ENCODE results near the gene ADGRE3.

The ADGRE3 gene

DNA sequence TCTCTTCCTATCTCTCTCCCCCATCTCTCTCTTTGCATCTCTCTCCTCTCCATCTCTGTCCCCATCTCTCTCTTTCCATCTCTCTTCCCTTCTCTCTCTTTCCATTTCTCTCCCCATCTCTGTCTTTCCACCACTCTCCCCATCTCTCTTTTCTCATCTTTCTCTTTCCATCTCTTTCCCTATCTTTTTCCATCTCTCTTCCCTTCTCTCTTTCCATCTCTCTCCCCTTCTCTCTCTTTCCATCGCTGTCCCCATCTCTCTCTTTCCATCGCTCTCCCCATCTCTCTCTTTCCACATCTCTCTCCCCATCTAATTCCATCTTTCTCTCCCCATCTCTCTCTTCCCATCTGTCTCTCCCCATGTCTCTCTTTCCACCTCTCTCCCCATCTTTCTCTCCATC lies 24.5 kb downstream of the ADGRE3 start:
- POLR2A ChIA-PET = no interaction called here
- H3K4me1 ChIP-seq (ENCODE audit: control insufficient read depth, insufficient read depth, low read length) = no peaks in the 10 kb centered on the region
- H3K4me3 ChIP-seq (ENCODE audit: low read depth, low read length) = no peak overlapping the region
- TF ChIP-seq ZNF701 (tag by site-specific recombination; IDR thresholded peaks at IDR 0.05) = 0 out of 2 replicates have a peak, but pooled peaks have one; percentile 10
- TF ChIP-seq BCL6B (tag by site-specific recombination; IDR thresholded peaks at IDR 0.05) = no peak
- no peak for TF ChIP-seq ZNF654 (tag by site-specific recombination; IDR thresholded peaks at IDR 0.05; ENCODE audit: low read depth)
- no peak for TF ChIP-seq GLI4 (tag by site-specific recombination; IDR thresholded peaks at IDR 0.05)
- TF ChIP-seq PRDM1 (tag by site-specific recombination; IDR thresholded peaks at IDR 0.05) = peak; percentile 59
- no peak for TF ChIP-seq ZNF501 (tag by site-specific recombination; IDR thresholded peaks at IDR 0.05)
- TF ChIP-seq ZNF510 (tag by site-specific recombination; IDR thresholded peaks at IDR 0.05; ENCODE audit: insufficient replicate concordance) = no peak
- TF ChIP-seq ZNF596 (tag by site-specific recombination; IDR thresholded peaks at IDR 0.05) = peak; percentile 92
- peak; percentile 56; the same call in 1 of the 2 replicates for TF ChIP-seq ZNF366 (tag by site-specific recombination; conservative IDR thresholded peaks at IDR 0.05)
- TF ChIP-seq ZNF776 (tag by site-specific recombination; IDR thresholded peaks at IDR 0.05; ENCODE audit: borderline replicate concordance) = no peak; the same call in 1 of the 2 replicates
- CTCF ChIA-PET = no interaction called here
- no peaks in the 10 kb centered on the region for H3K36me3 ChIP-seq (ENCODE audit: control insufficient read depth in 2 of 2, insufficient read depth in 1 of 2, low read length in 2 of 2)
- H3K27ac ChIP-seq (ENCODE audit: extremely low read depth, low read depth, low read length) = no peak overlapping the region
- no peaks in the 10 kb centered on the region for H3K9me3 ChIP-seq (ENCODE audit: control insufficient read depth, insufficient read depth, low read depth, low read length)

GRCh38 chr19:14649020-14649419 lies 25.6 kb downstream of the ADGRE3 start:
- no peaks in the 10 kb centered on the region for H3K4me1 ChIP-seq (ENCODE audit: control insufficient read depth, insufficient read depth, low read length)
- no peak overlapping the region for H3K27ac ChIP-seq (ENCODE audit: extremely low read depth, low read depth, low read length)
- H3K4me3 ChIP-seq (ENCODE audit: low read depth, low read length) = no peak overlapping the region
- no peaks in the 10 kb centered on the region for H3K9me3 ChIP-seq (ENCODE audit: control insufficient read depth, insufficient read depth, low read depth, low read length)
- TF ChIP-seq ZNF596 (tag by site-specific recombination; IDR thresholded peaks at IDR 0.05) (peak; percentile 94), ZNF175 (tag by site-specific recombination; IDR thresholded peaks at IDR 0.05) (no peak), ZNF776 (tag by site-specific recombination; IDR thresholded peaks at IDR 0.05; ENCODE audit: borderline replicate concordance) (0 out of 2 replicates have a peak, but pooled peaks have one; percentile 36), ZNF777 (tag by site-specific recombination; IDR thresholded peaks at IDR 0.05; ENCODE audit: borderline replicate concordance) (no peak), ZBTB1 (tag by site-specific recombination; IDR thresholded peaks at IDR 0.05) (no peak), ZNF366 (tag by site-specific recombination; conservative IDR thresholded peaks at IDR 0.05) (peak; percentile 81), YY1 (tag by site-specific recombination; IDR thresholded peaks at IDR 0.05) (no peak), MZF1 (tag by site-specific recombination; IDR thresholded peaks at IDR 0.05; ENCODE audit: borderline replicate concordance) (no peak)
- TF ChIP-seq, protein P1, sequence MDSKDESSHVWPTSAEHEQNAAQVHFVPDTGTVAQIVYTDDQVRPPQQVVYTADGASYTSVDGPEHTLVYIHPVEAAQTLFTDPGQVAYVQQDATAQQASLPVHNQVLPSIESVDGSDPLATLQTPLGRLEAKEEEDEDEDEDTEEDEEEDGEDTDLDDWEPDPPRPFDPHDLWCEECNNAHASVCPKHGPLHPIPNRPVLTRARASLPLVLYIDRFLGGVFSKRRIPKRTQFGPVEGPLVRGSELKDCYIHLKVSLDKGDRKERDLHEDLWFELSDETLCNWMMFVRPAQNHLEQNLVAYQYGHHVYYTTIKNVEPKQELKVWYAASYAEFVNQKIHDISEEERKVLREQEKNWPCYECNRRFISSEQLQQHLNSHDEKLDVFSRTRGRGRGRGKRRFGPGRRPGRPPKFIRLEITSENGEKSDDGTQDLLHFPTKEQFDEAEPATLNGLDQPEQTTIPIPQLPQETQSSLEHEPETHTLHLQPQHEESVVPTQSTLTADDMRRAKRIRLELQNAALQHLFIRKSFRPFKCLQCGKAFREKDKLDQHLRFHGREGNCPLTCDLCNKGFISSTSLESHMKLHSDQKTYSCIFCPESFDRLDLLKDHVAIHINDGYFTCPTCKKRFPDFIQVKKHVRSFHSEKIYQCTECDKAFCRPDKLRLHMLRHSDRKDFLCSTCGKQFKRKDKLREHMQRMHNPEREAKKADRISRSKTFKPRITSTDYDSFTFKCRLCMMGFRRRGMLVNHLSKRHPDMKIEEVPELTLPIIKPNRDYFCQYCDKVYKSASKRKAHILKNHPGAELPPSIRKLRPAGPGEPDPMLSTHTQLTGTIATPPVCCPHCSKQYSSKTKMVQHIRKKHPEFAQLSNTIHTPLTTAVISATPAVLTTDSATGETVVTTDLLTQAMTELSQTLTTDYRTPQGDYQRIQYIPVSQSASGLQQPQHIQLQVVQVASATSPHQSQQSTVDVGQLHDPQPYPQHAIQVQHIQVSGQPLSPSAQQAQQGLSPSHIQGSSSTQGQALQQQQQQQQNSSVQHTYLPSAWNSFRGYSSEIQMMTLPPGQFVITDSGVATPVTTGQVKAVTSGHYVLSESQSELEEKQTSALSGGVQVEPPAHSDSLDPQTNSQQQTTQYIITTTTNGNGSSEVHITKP (tag by site-specific recombination; IDR thresholded peaks at IDR 0.05) = no peak
- CTCF ChIA-PET = no interaction called here
- POLR2A ChIA-PET = no interaction called here
- no peaks in the 10 kb centered on the region for H3K36me3 ChIP-seq (ENCODE audit: control insufficient read depth in 2 of 2, insufficient read depth in 1 of 2, low read length in 2 of 2)

DNA sequence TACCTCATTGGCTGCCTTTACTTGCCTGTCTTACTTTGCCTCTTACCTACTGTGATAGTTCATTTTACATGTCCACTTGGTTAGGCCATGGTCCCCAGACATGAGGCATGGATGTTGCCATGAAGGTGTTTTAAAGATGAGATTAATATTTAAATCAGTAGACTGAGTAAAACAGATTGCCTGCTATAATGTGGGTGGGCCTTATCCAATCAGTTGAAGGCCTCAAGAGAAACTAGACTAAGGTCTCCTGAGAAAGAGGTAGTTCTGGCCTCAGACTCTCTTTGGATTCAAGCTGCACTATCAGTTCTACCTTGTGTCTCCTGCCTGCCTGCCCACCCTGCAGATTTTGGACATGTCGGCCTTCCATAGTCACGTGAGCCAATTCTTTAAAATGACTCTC lies 26.1 kb downstream of the ADGRE3 start:
- no peak overlapping the region for H3K4me3 ChIP-seq (ENCODE audit: low read depth, low read length)
- no peak overlapping the region for H3K27ac ChIP-seq (ENCODE audit: extremely low read depth, low read depth, low read length)
- no peaks in the 10 kb centered on the region for H3K36me3 ChIP-seq (ENCODE audit: control insufficient read depth in 2 of 2, insufficient read depth in 1 of 2, low read length in 2 of 2)
- ChIA-PET POLR2A (no interaction called here), CTCF (no interaction called here)
- TF ChIP-seq ZNF10 (tag by site-specific recombination; IDR thresholded peaks at IDR 0.05) (peak; percentile 96), ZNF585B (tag by site-specific recombination; IDR thresholded peaks at IDR 0.05) (no peak)
- H3K9me3 ChIP-seq (ENCODE audit: control insufficient read depth, insufficient read depth, low read depth, low read length) = no peaks in the 10 kb centered on the region
- H3K4me1 ChIP-seq (ENCODE audit: control insufficient read depth, insufficient read depth, low read length) = no peaks in the 10 kb centered on the region
